Esophagus mucosa (tissue), 1 donor: ENCODE measurements around the gene TRAPPC2B. TPM values are rescaled to one million over a fixed set of nuclear protein-coding genes. Genes with fewer than 3 reads are reported as not detected.
A peak's percentile ranks its signal among the peaks of the same experiment; 100 is the strongest.

Experiments
- ATAC-seq: fragments of 200-7000 bp; cut with Tn5 transposase; one replicate; pipeline ENCODE4 v1.9.1; 2020
- total RNA-seq: library from RNA; stranded (reverse); gene quantifications from one replicate; pipeline ENCODE4 v1.2.4, GENCODE V29; 2023
- donor health status: DM: yes; HTN: yes; CAD: no.

The TRAPPC2B gene
- total RNA-seq = 8.4 TPM

GRCh38 chr19:57362997-57363687 is at the start of gene TRAPPC2B, which contains the start of gene ZNF547:
TSS of gene TRAPPC2B (plus strand) at chr19:57363551. CDS start at chr19:57364834, 1,283 bp downstream.
TSS of gene ZNF547 (plus strand) at chr19:57363551. CDS start at chr19:57368556, 5,005 bp downstream.
- peak; percentile 98 for ATAC-seq

GRCh38 chr19:57314146-57314545 is 49.2 kb upstream of the TRAPPC2B start:
- no peak for ATAC-seq

GRCh38 chr19:57317503-57317902 is 45.8 kb upstream of the TRAPPC2B start:
- ATAC-seq = no peak

- ATAC-seq = peak; percentile 4
Measured at GRCh38 chr19:57319869-57320179, 43.5 kb upstream of the TRAPPC2B start.

GRCh38 chr19:57320180-57321084 is 42.9 kb upstream of the TRAPPC2B start, which contains the start of gene ZNF543:
TSS of gene ZNF543 (plus strand) at chr19:57320472. CDS start at chr19:57320854, 382 bp downstream.
- ATAC-seq = peak; percentile 99

- ATAC-seq = no peak
Measured at GRCh38 chr19:57321116-57321515, 42.2 kb upstream of the TRAPPC2B start.

GRCh38 chr19:57321751-57322150 is 41.6 kb upstream of the TRAPPC2B start:
- no peak for ATAC-seq

- no peak for ATAC-seq
Measured at GRCh38 chr19:57324992-57325391, 38.4 kb upstream of the TRAPPC2B start.

- ATAC-seq = no peak
Measured at GRCh38 chr19:57327993-57328392, 35.4 kb upstream of the TRAPPC2B start.

- ATAC-seq = peak; percentile 80
Measured at GRCh38 chr19:57334191-57334590, 29.2 kb upstream of the TRAPPC2B start.

GRCh38 chr19:57338877-57339276 is 24.5 kb upstream of the TRAPPC2B start:
- no peak for ATAC-seq

- no peak for ATAC-seq
Measured at GRCh38 chr19:57342582-57342981, 20.8 kb upstream of the TRAPPC2B start.

GRCh38 chr19:57348136-57348535 is 15.2 kb upstream of the TRAPPC2B start:
- ATAC-seq = peak; percentile 35

- peak; percentile 99 for ATAC-seq
Measured at GRCh38 chr19:57350877-57351805, 12.2 kb upstream of the TRAPPC2B start, which contains the start of gene ZNF304. TSS of gene ZNF304 (plus strand) at chr19:57351271. CDS start at chr19:57351665, 394 bp downstream.

GRCh38 chr19:57351867-57352266 is 11.5 kb upstream of the TRAPPC2B start:
- peak; percentile 20 for ATAC-seq

- no peak for ATAC-seq
Measured at GRCh38 chr19:57355916-57356315, 7.4 kb upstream of the TRAPPC2B start.

- ATAC-seq = no peak
Measured at GRCh38 chr19:57357406-57357805, 5.9 kb upstream of the TRAPPC2B start.

GRCh38 chr19:57359300-57359699 is 4.1 kb upstream of the TRAPPC2B start:
- ATAC-seq = no peak

- no peak for ATAC-seq
Measured at GRCh38 chr19:57362419-57362818, 932 bp upstream of the TRAPPC2B start.

GRCh38 chr19:57363688-57364181 is 384 bp downstream of the TRAPPC2B start:
- peak; percentile 9 for ATAC-seq

- ATAC-seq = no peak
Measured at GRCh38 chr19:57366776-57367175, 3.4 kb downstream of the TRAPPC2B start.

GRCh38 chr19:57374179-57374578 is 10.8 kb downstream of the TRAPPC2B start:
- no peak for ATAC-seq
